Erythroblast (primary cell): ENCODE results near the gene KRT73.

Experiments
- DNase-seq, 2 experiments: peaks; one replicate each; lab custom pipeline; 2025; lab: John Stamatoyannopoulos, UW
- GATA1 ChIP-seq: IDR thresholded peaks from 2 replicates; pipeline ENCODE4 v1.6.1; 2011; ENCODE audit warnings: low read depth, mild to moderate bottlenecking, control low read depth, low read length, moderate library complexity
- POLR2A ChIP-seq: IDR thresholded peaks from 2 replicates; pipeline ENCODE4 v1.6.1; 2011; ENCODE audit warnings: mild to moderate bottlenecking, low read length

Gene KRT73

DNA sequence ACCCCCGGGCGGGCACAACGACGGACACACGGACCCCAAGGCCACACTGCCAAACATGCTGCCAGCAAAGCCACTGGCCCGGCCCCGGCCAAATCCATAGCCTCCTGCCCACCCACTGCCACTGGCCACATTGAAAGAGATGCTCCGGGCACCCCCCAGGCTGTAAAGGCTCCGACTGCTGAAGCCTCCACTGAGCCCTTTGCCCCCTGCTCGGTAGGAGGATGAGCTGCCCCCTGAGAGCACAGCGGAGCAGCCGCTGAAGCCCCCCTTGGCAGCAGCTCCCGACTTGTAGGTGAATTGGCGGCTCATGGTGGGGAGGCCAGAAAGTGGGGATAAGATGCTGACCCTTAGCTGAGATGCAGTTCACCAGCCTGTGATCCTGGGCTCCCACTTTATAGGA, at the start of gene KRT73:
KRT73 (minus strand) TSS at position 344 of the 400 bp plus-strand sequence; CDS start at position 309, 35 bp downstream.
- DNase-seq, result no peak
- TF ChIP-seq GATA1 (no peak), POLR2A (no peak)

DNA sequence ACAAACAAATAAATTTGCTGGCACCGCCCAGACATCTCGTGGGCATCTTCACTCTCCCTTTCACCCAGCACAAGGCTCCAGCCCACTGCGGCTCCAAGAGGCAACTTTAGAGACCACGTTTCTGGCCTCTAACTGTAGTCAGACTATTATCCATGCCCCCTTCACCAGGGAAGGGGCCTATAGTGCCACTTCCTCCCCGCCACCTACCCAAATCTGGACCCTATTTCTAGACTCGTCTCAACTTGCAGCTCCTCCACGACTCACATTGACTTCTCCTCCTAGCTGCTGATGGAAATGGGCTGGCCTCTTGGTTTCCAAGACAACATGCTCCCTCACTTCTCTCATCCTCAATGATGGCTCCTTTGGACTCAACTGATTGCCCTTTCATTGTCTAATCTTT, 49.6 kb upstream of the KRT73 start:
- TF ChIP-seq GATA1 (no peak), POLR2A (no peak)
- no peak for DNase-seq

DNA sequence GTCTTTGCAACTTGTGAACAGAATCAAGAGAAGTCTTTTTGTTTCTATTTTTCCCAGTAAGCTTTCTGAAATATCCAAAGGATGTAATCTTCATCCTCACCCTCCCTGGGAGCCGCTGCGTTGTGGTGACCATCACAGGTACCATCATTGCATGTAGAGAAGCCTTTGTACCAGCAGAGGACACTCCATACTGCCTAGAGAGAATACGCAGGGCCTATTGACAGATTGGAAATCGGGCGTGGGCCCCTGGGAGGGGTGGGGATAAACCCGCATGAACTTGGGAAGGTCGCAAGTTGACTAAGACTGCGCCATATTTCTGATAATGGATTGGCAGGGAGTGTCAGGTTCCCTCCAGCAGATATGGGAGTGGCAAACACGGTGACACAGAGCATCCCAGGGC, 49.1 kb upstream of the KRT73 start:
- DNase-seq, result peak; percentile 19 to 23
- TF ChIP-seq GATA1 (no peak), POLR2A (no peak)

DNA sequence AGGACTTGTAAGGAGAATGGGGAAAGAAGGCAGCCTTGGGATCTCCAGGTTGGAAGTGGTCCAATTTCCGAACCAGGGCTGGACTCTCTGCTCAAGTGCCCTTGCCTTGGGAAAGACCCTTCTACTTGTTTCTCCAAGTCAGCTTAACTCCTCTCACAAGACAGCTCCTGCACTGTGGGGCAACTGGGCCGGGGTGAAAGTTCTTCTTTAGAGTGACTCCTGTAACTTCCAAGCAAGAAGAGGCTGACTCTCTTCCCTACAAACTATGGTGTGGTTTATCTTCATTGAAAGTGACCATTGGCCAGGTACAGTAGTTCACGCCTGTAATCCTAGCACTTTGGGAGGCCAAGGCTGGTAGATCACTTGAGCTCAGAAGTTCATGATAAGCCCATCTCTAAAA, 48.1 kb upstream of the KRT73 start:
- TF ChIP-seq GATA1 (no peak), POLR2A (no peak)
- no peak for DNase-seq

DNA sequence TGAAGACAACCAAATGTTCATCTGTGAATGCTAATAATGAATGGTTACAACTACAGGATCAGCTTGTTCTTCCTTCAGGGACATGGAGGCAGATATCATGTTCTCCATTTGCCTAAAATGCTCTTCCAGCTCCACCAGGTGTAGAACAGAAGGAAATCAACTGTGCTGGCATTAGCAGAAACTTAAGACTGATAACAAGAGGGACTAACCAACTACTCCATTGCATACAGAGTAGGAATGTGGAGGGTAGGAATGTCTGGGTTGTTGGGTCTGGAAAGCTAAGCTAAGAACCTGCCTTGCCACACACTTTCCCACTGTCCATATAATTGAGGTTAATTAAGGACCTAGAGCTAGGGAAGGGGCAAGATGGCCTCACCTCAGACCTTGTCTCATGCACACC, 45.1 kb upstream of the KRT73 start:
- no peak for DNase-seq
- TF ChIP-seq GATA1 (no peak), POLR2A (no peak)

DNA sequence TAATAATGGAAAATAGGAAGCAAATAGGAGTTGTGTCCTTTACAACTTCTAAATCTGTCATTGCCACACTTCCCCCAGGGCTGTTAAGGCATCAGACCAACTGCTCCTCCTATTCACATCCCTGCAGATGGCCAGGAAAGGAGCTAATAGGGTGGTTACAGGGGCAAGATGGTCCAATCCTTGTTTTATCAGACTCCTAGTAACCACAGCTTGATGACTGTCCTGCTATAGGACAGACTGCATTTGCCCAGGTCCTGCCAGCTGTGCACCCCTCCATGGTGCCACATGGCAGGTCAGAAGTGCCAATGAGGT, 44.5 kb upstream of the KRT73 start:
- no peak for TF ChIP-seq GATA1
- no peak for TF ChIP-seq POLR2A
- no peak for DNase-seq

DNA sequence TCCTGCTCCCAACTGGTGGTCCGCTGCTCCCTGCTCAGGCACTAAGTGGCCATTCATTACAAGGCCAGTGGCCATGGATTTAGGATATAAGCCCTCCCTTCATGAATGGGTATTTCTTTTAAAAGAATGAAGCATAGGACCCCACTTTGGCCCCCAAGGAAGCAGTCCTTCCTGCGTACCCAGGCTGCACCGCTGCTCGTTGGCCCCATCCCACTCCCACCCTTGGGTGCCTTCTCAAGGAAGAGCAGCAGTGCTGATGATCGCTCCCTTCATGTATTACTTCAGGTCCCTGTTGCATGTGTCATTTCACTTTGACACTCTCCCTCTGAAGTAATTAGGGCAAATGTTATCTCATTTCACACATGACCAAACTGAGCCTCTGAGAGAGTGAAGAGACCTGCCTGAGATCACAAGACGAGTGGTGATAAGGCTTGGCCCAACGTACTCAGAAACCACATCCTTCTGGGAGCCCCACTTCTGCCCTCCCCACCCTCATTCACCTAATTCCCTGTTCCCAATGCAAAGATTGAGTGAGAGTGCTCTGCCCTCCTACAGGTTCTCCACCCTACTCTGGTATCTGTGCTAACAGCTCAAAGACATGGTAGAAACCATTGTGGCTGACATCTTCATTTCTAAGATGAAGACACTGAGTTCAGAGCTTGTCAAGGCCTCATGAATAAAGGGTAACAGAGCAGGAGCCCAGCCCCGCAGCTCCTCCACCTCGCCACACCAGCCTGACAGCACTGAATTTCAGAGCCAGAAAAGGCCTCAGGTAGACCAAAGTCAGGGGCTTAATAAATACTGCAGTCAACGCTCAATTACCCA, 43.9 kb upstream of the KRT73 start:
- peak; percentile 95 to 98 for DNase-seq
- peak; percentile 50 for TF ChIP-seq GATA1
- TF ChIP-seq POLR2A, result peak; percentile 69

DNA sequence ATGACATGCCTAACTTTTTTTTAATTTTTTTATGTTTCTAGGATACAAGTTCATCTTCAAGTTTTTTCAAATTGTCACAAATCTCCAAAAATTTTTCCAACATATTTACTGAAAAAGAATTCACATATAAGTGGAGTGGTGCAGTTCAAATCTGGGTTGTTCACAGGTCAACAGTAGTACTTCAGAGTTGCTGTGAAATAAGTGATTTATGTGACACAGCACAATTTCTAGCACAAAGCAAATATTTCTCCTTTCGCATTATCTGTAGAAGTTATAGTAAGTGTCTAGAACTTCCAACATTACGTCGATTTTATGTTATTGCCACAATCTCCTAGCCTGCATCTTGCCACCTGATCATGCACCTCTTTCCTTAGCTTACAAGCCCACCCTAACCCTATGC, 43.3 kb upstream of the KRT73 start:
- TF ChIP-seq GATA1 (no peak), POLR2A (no peak)
- DNase-seq, result peak; percentile 61 to 76

DNA sequence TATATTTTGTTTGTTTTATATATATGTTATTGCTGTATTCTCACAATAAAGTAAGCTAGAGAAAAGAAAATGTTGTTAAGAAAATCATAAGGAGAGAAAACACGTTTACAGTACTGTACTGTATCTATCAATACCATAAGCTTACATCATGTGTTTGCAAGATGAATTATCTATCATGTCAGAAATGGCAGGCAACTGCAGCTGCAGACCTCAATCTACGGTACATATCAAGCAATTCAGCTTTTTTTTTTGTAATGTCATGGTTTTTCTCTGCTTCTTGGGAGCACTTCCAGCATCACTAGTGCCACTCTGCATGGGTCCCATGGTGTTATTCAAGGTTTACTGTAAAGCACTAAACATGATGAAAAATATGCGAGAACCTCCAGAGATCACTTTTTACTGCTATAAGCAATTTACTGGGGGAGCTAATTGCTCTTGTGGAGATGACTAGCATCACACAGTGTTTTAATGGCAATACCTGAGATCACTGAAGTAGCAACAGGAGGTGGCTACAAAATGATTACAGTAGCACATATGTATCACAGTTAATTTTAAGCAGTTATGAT, 42.7 kb upstream of the KRT73 start:
- TF ChIP-seq GATA1 (no peak), POLR2A (no peak)
- DNase-seq, result peak; percentile 88 to 94

DNA sequence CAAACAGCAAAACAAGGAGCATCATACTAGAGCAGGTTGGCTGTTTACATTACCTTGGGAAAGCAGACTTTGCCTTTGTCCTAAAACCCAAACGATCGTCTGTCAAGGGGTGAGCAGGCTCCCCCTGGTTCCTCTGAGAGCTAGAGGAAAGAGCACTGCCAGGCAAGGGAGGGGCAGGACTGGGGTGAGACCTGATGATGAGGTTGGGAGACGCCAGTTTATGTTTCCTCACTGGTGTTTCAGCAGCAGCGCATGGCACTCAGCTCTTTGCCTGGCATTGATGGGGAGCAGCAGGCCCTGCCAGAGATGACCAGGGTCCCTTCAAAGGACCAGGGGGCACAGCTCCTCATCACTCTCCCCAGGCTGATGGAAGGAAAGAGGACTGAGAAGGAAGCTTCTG, 41.6 kb upstream of the KRT73 start:
- peak in 1 of 2 experiments; percentile 56 for DNase-seq
- TF ChIP-seq GATA1 (no peak), POLR2A (no peak)

DNA sequence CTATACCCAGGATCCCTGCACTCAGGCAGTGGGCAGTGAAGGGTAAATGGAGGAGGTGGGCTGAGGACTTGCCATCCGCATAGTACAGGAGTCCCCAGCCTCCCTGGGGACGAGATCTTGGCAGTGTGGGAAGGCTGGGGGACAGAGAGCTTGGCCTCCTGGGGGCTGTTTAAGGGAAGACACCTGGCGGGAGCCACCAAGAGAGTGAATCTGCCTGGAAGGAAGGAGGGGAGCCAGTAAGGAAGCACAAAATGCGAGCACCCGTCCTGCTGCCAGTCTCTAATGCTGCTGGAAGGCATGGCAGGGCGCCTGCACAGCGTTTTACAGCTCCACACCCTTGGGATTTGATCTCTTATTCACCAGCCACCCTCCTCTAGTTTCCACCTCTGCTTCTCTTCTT, 41.0 kb upstream of the KRT73 start:
- TF ChIP-seq GATA1 (no peak), POLR2A (no peak)
- no peak for DNase-seq

DNA sequence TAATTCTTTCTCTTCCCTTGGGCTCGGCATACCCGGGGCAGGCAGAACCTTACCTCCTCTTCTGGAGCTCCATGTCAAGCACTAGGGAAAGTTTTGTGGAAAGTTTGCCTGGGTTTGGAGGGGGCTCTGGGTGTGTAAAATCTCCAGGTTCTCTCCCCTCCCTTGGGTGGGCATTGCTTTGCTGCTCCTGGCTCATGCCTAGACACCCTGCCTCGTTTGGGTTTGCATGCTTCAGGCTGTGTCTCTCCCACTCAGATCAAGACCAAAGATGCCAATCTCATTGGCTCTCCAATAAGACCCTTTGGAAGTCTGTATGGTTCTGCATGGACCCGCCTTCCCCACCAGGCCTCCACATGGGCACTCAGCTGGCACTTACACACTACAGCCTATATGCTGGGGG, 39.8 kb upstream of the KRT73 start:
- no peak for DNase-seq
- TF ChIP-seq POLR2A (no peak), GATA1 (no peak)

DNA sequence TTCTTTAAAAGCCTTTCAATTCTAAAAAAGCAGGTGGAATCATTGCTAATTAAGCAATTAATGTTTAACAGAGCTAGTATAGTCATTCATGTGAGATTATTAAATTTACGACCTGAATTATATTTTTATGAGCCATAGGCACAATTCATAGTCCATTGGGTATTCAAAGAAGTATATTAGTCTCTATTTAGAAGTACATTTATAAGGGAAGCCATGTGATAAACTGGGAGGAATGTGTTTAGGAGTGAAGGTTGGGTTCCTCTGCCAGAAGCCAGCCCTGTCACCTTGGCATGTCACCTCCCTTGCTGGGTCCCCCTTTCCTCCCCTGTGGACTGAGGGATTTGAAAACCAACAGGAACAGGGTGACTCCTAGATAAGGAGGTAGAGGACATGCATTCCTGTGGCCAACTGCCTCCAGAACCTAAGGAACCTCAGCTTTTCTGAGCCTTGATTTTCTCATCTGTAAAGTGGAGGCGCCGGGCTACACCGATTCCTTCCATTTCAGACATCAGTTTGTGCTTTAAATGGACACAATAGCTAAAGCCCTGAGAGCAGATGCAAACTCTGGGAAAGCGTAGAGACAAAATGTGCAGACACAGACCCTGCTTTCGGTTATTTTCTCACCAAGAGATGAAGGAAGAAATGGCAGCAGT, 39.0 kb upstream of the KRT73 start:
- TF ChIP-seq GATA1, result no peak
- DNase-seq, result no peak

DNA sequence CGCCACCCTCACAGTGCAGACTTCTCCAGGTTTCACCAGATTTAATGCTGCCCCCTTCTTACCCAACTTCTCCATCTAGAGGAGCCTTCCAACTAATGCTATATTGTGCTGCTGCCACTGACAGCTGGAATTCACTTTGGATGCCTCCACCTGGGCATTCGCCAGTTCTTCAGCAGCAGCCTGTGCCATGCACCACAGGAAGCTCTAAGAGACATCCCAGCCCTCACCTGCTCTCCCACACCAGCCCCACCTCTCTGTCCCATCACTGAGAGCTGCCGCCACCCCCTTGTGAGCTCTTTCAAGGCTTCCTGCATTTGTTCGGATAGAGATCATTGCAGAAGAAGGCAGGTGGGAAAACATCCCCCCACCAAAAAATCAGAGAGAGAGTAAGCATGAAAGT, 38.3 kb upstream of the KRT73 start:
- no peak for DNase-seq
- TF ChIP-seq GATA1 (no peak), POLR2A (no peak)
